A673 (cell line): ENCODE results near the gene FUT2.

Source experiments
- EZH2 ChIP-seq: fragments of 200-600 bp; sonication (generic); IDR thresholded peaks from 2 replicates; pipeline ENCODE4 v1.6.1; 2017; ENCODE audit warnings: borderline replicate concordance, low read depth, mild to moderate bottlenecking, mixed read lengths, antibody characterized with exemption, low read length; ENCODE audit not compliant: poor library complexity, severe bottlenecking
- TF ChIP-seq, protein P1 (sequence below): fragments of 300-800, 200-600 bp; sonication (generic); conservative IDR thresholded peaks from 2 replicates; pipeline ENCODE4 v1.5.1; 2017; ENCODE audit warnings: low read depth, mild to moderate bottlenecking, antibody characterized with exemption, low read length, moderate library complexity, mixed read lengths

DNA sequence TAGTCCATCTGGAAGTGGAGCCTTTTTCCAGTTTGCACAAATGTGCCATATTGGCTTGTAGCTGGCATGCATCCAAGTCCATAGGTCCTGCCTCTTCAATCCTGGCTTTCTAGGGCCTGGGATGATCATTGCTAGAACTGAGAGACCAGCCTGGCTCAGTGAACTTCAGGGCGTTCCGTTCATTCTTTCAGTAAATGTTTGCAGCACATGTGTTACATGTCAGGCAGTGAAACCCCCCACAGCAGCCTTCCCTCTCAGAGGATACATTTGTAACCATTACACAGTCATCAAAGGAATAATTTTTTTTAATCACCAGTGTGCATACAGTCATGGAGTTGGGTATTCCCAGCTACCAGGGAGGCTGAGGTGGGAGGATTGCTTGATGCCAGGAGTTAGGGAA is 9.7 kb downstream of the FUT2 start:
- TF ChIP-seq, protein P1, sequence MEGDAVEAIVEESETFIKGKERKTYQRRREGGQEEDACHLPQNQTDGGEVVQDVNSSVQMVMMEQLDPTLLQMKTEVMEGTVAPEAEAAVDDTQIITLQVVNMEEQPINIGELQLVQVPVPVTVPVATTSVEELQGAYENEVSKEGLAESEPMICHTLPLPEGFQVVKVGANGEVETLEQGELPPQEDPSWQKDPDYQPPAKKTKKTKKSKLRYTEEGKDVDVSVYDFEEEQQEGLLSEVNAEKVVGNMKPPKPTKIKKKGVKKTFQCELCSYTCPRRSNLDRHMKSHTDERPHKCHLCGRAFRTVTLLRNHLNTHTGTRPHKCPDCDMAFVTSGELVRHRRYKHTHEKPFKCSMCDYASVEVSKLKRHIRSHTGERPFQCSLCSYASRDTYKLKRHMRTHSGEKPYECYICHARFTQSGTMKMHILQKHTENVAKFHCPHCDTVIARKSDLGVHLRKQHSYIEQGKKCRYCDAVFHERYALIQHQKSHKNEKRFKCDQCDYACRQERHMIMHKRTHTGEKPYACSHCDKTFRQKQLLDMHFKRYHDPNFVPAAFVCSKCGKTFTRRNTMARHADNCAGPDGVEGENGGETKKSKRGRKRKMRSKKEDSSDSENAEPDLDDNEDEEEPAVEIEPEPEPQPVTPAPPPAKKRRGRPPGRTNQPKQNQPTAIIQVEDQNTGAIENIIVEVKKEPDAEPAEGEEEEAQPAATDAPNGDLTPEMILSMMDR = no peak
- no peak for TF ChIP-seq EZH2
